ENCODE results near the gene PEX16. TPM values are rescaled to one million over a fixed set of nuclear protein-coding genes. Genes with fewer than 3 reads are reported as not detected.

PEX16 gene
- total and polyA plus RNA-seq, 2 of the 13 experiments (the other 11 are each of a cell fraction or from before 2014, with no cell fraction given), result 12.5 to 21.8 TPM

GRCh38 chr11:45885274-45885920 is 32.3 kb downstream of the PEX16 start, which contains the start of gene MAPK8IP1 (continued):
- TF ChIP-seq ZBTB39 (CRISPR knock-in tag; IDR thresholded peaks at IDR 0.05) (no peak), ZNF766 (CRISPR knock-in tag; IDR thresholded peaks at IDR 0.05; ENCODE audit: borderline replicate concordance) (no peak), MEIS1 (CRISPR knock-in tag; IDR thresholded peaks at IDR 0.05; ENCODE audit: borderline replicate concordance) (no peak), MXD4 (CRISPR knock-in tag; IDR thresholded peaks at IDR 0.05) (peak; percentile 43; the same call in 1 of the 2 replicates), FUBP1 (CRISPR knock-in tag; IDR thresholded peaks at IDR 0.05; ENCODE audit: borderline replicate concordance) (no peak), ZBTB33 (CRISPR knock-in tag; IDR thresholded peaks at IDR 0.05) (no peak), ZNF224 (CRISPR knock-in tag; IDR thresholded peaks at IDR 0.05) (no peak), REST (IDR thresholded peaks at IDR 0.05; ENCODE audit: borderline replicate concordance in 1 of 2, low read depth in 1 of 2, low read length in 2 of 2) (peak; percentile 67 to 93), ZNF781 (CRISPR knock-in tag; IDR thresholded peaks at IDR 0.05; ENCODE audit: borderline replicate concordance, not compliant biosample characterization) (no peak), PHF5A (CRISPR knock-in tag; IDR thresholded peaks at IDR 0.05; ENCODE audit: low read depth, unreplicated experiment) (no peak), GTF2F1 (IDR thresholded peaks at IDR 0.05; ENCODE audit: low read length) (no peak), ZBTB8A (CRISPR knock-in tag; IDR thresholded peaks at IDR 0.05; ENCODE audit: borderline replicate concordance, low read depth) (no peak), MEIS2 (CRISPR knock-in tag; IDR thresholded peaks at IDR 0.05) (no peak), SAP130 (CRISPR knock-in tag; IDR thresholded peaks at IDR 0.05; ENCODE audit: low read depth) (peak; percentile 61), RFX1 (IDR thresholded peaks at IDR 0.05) (no peak), ZZZ3 (CRISPR knock-in tag; IDR thresholded peaks at IDR 0.05; ENCODE audit: borderline replicate concordance) (no peak)
